H1 (cell line): ENCODE measurements around the gene RAB3C. TPM values are rescaled to one million over a fixed set of nuclear protein-coding genes. Genes with fewer than 3 reads are reported as not detected.

Experiments
- CTCF ChIA-PET: fragments of 300-600 bp; sonication (Branson Sonifier 250); formaldehyde crosslinking; loops from one replicate; lab custom pipeline; 2021; ENCODE audit not compliant: partially characterized antibody; lab: Charles Lee
- POLR2A ChIA-PET: fragments of 300-600 bp; sonication (Branson Sonifier 250); formaldehyde crosslinking; loops from one replicate; lab custom pipeline; 2021; ENCODE audit warnings: inconsistent platforms; ENCODE audit not compliant: partially characterized antibody; lab: Charles Lee
- DNase-seq, 2 experiments: peaks; one replicate each; pipeline versions ENCODE4 v3.0.0 to v3.0.0-alpha.2; 2010 to 2022; ENCODE audit warnings: low spot score in 2 of 2, low read depth in 1 of 2, mixed read lengths in 1 of 2
- FAIRE-seq: peaks from 2 replicates; lab custom pipeline; 2011; peaks lifted over from hg19 to GRCh38; lab: Jason Lieb, UNC
- H2AFZ ChIP-seq: 2 replicates; pipeline ENCODE4 v1.8.1; 2012; ENCODE audit warnings: low read length, inconsistent platforms
- H2AK5ac ChIP-seq: 2 replicates; pipeline ENCODE4 v1.6.1; 2013; ENCODE audit warnings: low read depth, low read length
- H2BK120ac ChIP-seq: replicated peaks from 2 replicates; pipeline ENCODE3; 2013; ENCODE audit warnings: low read depth, low read length, inconsistent platforms
- H2BK12ac ChIP-seq: 2 replicates; pipeline ENCODE4 v1.6.1; 2013; ENCODE audit warnings: low read depth, low read length
- H2BK15ac ChIP-seq: 2 replicates; pipeline ENCODE4 v1.6.1; 2013; ENCODE audit warnings: low read length
- H2BK20ac ChIP-seq: 2 replicates; pipeline ENCODE4 v1.6.1; 2013; ENCODE audit warnings: low read length
- H2BK5ac ChIP-seq: 2 replicates; pipeline ENCODE4 v1.6.1; 2013; ENCODE audit warnings: low read depth, low read length
- H3K14ac ChIP-seq: 2 replicates; pipeline ENCODE4 v1.6.1; 2013; ENCODE audit warnings: inconsistent platforms; ENCODE audit not compliant: insufficient read length
- H3K18ac ChIP-seq: 2 replicates; pipeline ENCODE4 v1.6.1; 2013; ENCODE audit warnings: low read length; ENCODE audit errors: extremely low read depth
- H3K23ac ChIP-seq: 2 replicates; pipeline ENCODE4 v1.6.1; 2013; ENCODE audit warnings: inconsistent platforms; ENCODE audit not compliant: insufficient read length
- H3K23me2 ChIP-seq: 2 replicates; pipeline ENCODE4 v1.6.1; 2013; ENCODE audit warnings: low read depth, low read length
- H3K27ac ChIP-seq: 2 replicates; pipeline ENCODE4 v1.6.1; 2011; ENCODE audit warnings: low read depth, low read length, inconsistent platforms
- H3K27me3 ChIP-seq, 4 experiments: replicated peaks in 1 of 4; 1 replicate in 1 of 4; 2 replicates in 3 of 4; pipeline versions ENCODE4 v1.6.1 to v1.8.1; 2011 to 2013; ENCODE audit warnings: low read length in 3 of 4, mild to moderate bottlenecking in 3 of 4, inconsistent platforms in 2 of 4, mixed read lengths in 2 of 4, moderate library complexity in 1 of 4; ENCODE audit not compliant: control insufficient read depth in 3 of 4, insufficient read depth in 3 of 4; ENCODE audit errors: extremely low read depth in 1 of 4
- H3K36me3 ChIP-seq, 4 experiments: 2 replicates each; pipeline versions ENCODE4 v1.6.1 to v1.8.1; 2011 to 2013; ENCODE audit warnings: mild to moderate bottlenecking in 4 of 4, low read length in 3 of 4, moderate library complexity in 2 of 4, control low read depth in 1 of 4, inconsistent platforms in 1 of 4; ENCODE audit not compliant: insufficient read depth in 4 of 4, control insufficient read depth in 2 of 4
- H3K4ac ChIP-seq: replicated peaks from 2 replicates; pipeline ENCODE3; 2013; ENCODE audit warnings: low read length, low read depth, mixed read lengths, inconsistent platforms; ENCODE audit not compliant: insufficient read length
- H3K4me1 ChIP-seq, 4 experiments: replicated peaks in 1 of 4; 1 replicate in 1 of 4; 2 replicates in 3 of 4; pipeline versions ENCODE4 v1.6.1 to v1.8.1; 2011 to 2013; ENCODE audit warnings: low read length in 3 of 4, inconsistent platforms in 2 of 4, mixed read lengths in 1 of 4; ENCODE audit not compliant: insufficient read depth in 4 of 4, control insufficient read depth in 3 of 4
- H3K4me2 ChIP-seq, 2 experiments: 2 replicates each; pipeline versions ENCODE4 v1.6.1 to v1.8.1; 2011 to 2013; ENCODE audit warnings: low read depth in 2 of 2, low read length in 2 of 2, control low read depth in 1 of 2, inconsistent platforms in 1 of 2, mild to moderate bottlenecking in 1 of 2; ENCODE audit not compliant: insufficient read depth in 1 of 2
- H3K4me3 ChIP-seq, 4 experiments: fragments of 200-600, 300-600 bp in 1 of 4; sonication (generic), shearing (Covaris generic), sonication (Bioruptor Twin) in 1 of 4; 2 replicates each; pipeline versions ENCODE4 v1.5.1 to v1.8.1; 2011 to 2016; ENCODE audit warnings: low read length in 4 of 4, low read depth in 3 of 4, control low read depth in 2 of 4, inconsistent platforms in 2 of 4, mild to moderate bottlenecking in 2 of 4, mixed read lengths in 1 of 4, moderate library complexity in 1 of 4; ENCODE audit not compliant: insufficient read depth in 2 of 4; ENCODE audit errors: extremely low read depth in 1 of 4
- H3K56ac ChIP-seq: replicated peaks from 2 replicates; pipeline ENCODE3; 2013; ENCODE audit warnings: low read depth, mild to moderate bottlenecking, mixed read lengths, low read length, inconsistent platforms; ENCODE audit not compliant: insufficient read length
- H3K79me1 ChIP-seq: 2 replicates; pipeline ENCODE4 v1.6.1; 2013; ENCODE audit warnings: low read depth, low read length, control low read depth
- H3K79me2 ChIP-seq, 2 experiments: 2 replicates each; pipeline versions ENCODE4 v1.6.1 to v1.8.1; 2012 to 2013; ENCODE audit warnings: low read length in 2 of 2, mild to moderate bottlenecking in 2 of 2, inconsistent platforms in 1 of 2; ENCODE audit not compliant: insufficient read depth in 2 of 2, control insufficient read depth in 1 of 2
- H3K9ac ChIP-seq, 4 experiments: replicated peaks in 1 of 4; 1 replicate in 1 of 4; 2 replicates in 3 of 4; pipeline versions ENCODE4 v1.6.1 to v1.8.1; 2011 to 2013; ENCODE audit warnings: low read depth in 3 of 4, low read length in 3 of 4, control low read depth in 2 of 4, mild to moderate bottlenecking in 2 of 4, moderate library complexity in 2 of 4, inconsistent platforms in 1 of 4; ENCODE audit errors: extremely low read depth in 1 of 4
- H3K9me3 ChIP-seq, 2 experiments: 2 replicates each; pipeline versions ENCODE4 v1.6.1 to v1.8.1; 2012 to 2013; ENCODE audit warnings: mild to moderate bottlenecking in 2 of 2, moderate library complexity in 2 of 2, control low read depth in 1 of 2, inconsistent platforms in 1 of 2, low read depth in 1 of 2, low read length in 1 of 2, mixed read lengths in 1 of 2; ENCODE audit not compliant: insufficient read depth in 2 of 2
- H4K20me1 ChIP-seq, 2 experiments: replicated peaks in 1 of 2; 2 replicates each; pipeline versions ENCODE3 to v1.8.1; 2011 to 2013; ENCODE audit warnings: inconsistent platforms in 2 of 2, low read length in 2 of 2, mild to moderate bottlenecking in 1 of 2; ENCODE audit not compliant: insufficient read depth in 2 of 2, control insufficient read depth in 1 of 2
- H4K5ac ChIP-seq: 2 replicates; pipeline ENCODE4 v1.6.1; 2013; ENCODE audit warnings: low read length, low read depth, mixed read lengths, inconsistent platforms; ENCODE audit not compliant: insufficient read length
- H4K8ac ChIP-seq: 2 replicates; pipeline ENCODE4 v1.8.0; 2013; ENCODE audit warnings: mild to moderate bottlenecking, moderate library complexity, low read length, inconsistent platforms; ENCODE audit not compliant: insufficient read depth; ENCODE audit errors: extremely low read depth
- H4K91ac ChIP-seq: replicated peaks from 2 replicates; pipeline ENCODE3; 2013; ENCODE audit warnings: low read length, mixed read lengths, inconsistent platforms; ENCODE audit not compliant: insufficient read length
- HDAC2 ChIP-seq, 2 experiments: fragments of 300-600 bp in 1 of 2; sonication (generic) in 1 of 2; IDR thresholded peaks; 2 replicates each; pipeline ENCODE4 v1.6.1; 2011 to 2012; ENCODE audit warnings: low read depth in 2 of 2, low read length in 2 of 2, mild to moderate bottlenecking in 2 of 2, moderate library complexity in 2 of 2, borderline replicate concordance in 1 of 2, inconsistent platforms in 1 of 2
- PHF8 ChIP-seq: fragments of 200-600 bp; sonication (generic); conservative IDR thresholded peaks from 2 replicates; pipeline ENCODE4 v1.7.1; 2012; ENCODE audit warnings: low read depth, mild to moderate bottlenecking, inconsistent platforms, low read length, moderate library complexity
- SP1 ChIP-seq: IDR thresholded peaks from 2 replicates; pipeline ENCODE4 v1.6.1; 2011; ENCODE audit warnings: low read depth, low read length
- SRF ChIP-seq: IDR thresholded peaks from 2 replicates; pipeline ENCODE4 v1.6.1; 2011; ENCODE audit warnings: mild to moderate bottlenecking, low read depth, low read length, moderate library complexity
- WGBS, 2 experiments: shearing (Covaris generic) in 1 of 2; methylation state at CpG; one replicate each; pipeline versions ENCODE4 v1.1.6 to v1.1.7; 2013 to 2015; ENCODE audit warnings: low lambda C conversion rate in 2 of 2, mixed read lengths in 2 of 2, inconsistent platforms in 1 of 2, low coverage in 1 of 2, missing lambda C conversion rate in 1 of 2; ENCODE audit not compliant: insufficient replicate concordance in 2 of 2, insufficient coverage in 1 of 2, insufficient read length in 1 of 2; ENCODE audit errors: extremely low coverage in 1 of 2, missing lambda C conversion rate in 1 of 2; 5-methylcytosine and 5-hydroxymethylcytosine counted together
- polyA plus RNA-seq, 7 experiments: library from polyadenylated mRNA; depleted of rRNA in 3 of 7; stranded (reverse) in 5 of 7; unstranded in 2 of 7; fragments of >200 nt in 5 of 7; fragments of 200-250 nt in 2 of 7; gene quantifications; 1 replicate in 5 of 7; 2 replicates in 1 of 7; 4 replicates in 1 of 7; pipeline versions ENCODE4 v1.2.1 to v1.2.3, GENCODE V29; 2011 to 2013; ENCODE audit warnings: missing spikeins in 2 of 7, mixed read lengths in 2 of 7
- total RNA-seq: library from RNA; stranded (reverse); fragmentation: NEBNext Ultra II Directional; extraction: Animal tissue kit (Norgen Biotek cat#: 25700); gene quantifications from 2 replicates; pipeline ENCODE4 v1.2.1, GENCODE V29; 2021

The RAB3C gene
- total and polyA plus RNA-seq, 2 of the 8 experiments (the other 6 are each of a cell fraction or from before 2014, with no cell fraction given) = 14.7 to 18.3 TPM

- Histone ChIP-seq H2AFZ (no peak overlapping the region), H3K23ac (no peak overlapping the region), H4K91ac (no peak overlapping the region), H3K4me2 (no peak overlapping the region), H3K79me1 (no peaks in the 10 kb centered on the region), H2BK120ac (no peak overlapping the region), H4K20me1 (no peaks in the 10 kb centered on the region), H3K79me2 (no peaks in the 10 kb centered on the region), H2BK20ac (no peak overlapping the region), H3K23me2 (no peaks in the 10 kb centered on the region), H2BK5ac (no peak overlapping the region), H3K56ac (no peak overlapping the region), H3K27ac (no peak overlapping the region), H3K36me3 (no peaks in the 10 kb centered on the region), H3K18ac (no peak overlapping the region), H4K8ac (no peak overlapping the region), H3K4me3 (no peak overlapping the region), H3K9me3 (no peaks in the 10 kb centered on the region), H2AK5ac (no peak overlapping the region), H3K9ac (no peak overlapping the region), H3K4me1 (no peaks in the 10 kb centered on the region), H2BK12ac (no peak overlapping the region), H3K14ac (no peak overlapping the region), H3K4ac (no peak overlapping the region), H2BK15ac (no peak overlapping the region), H4K5ac (no peak overlapping the region), H3K27me3 (no peaks in the 10 kb centered on the region)
- ChIA-PET POLR2A (no interaction called here), CTCF (no interaction called here)
- FAIRE-seq (no peak), DNase-seq (no peak)
- 84% methylated on average over 2 of the region's 2 CpGs; no CpG with 5 or more reads in 1 of the 2 experiments for WGBS, 2 experiments
- no peak for TF ChIP-seq SRF
- no peak for TF ChIP-seq HDAC2 (IDR thresholded peaks at IDR 0.05; ENCODE audit: borderline replicate concordance in 1 of 2, low read depth in 2 of 2, low read length in 2 of 2)
- TF ChIP-seq SP1 = no peak
- no peak for TF ChIP-seq PHF8
Observed at GRCh38 chr5:58774937-58775336, 192.1 kb downstream of the RAB3C start.
